ELF-1 (cell line): Measurements from ENCODE around the gene ARMC6.
"Not testable (repeated sequence)": the region's sequence is repeated elsewhere in the genome, so short reads cannot be mapped to it uniquely, and the experiment has no call there.

ENCODE experiments used
- DNase-seq: peaks from one replicate; pipeline ENCODE4 v3.0.0-alpha.2; 2016; ENCODE audit warnings: low read depth, low spot score

Gene ARMC6

DNA sequence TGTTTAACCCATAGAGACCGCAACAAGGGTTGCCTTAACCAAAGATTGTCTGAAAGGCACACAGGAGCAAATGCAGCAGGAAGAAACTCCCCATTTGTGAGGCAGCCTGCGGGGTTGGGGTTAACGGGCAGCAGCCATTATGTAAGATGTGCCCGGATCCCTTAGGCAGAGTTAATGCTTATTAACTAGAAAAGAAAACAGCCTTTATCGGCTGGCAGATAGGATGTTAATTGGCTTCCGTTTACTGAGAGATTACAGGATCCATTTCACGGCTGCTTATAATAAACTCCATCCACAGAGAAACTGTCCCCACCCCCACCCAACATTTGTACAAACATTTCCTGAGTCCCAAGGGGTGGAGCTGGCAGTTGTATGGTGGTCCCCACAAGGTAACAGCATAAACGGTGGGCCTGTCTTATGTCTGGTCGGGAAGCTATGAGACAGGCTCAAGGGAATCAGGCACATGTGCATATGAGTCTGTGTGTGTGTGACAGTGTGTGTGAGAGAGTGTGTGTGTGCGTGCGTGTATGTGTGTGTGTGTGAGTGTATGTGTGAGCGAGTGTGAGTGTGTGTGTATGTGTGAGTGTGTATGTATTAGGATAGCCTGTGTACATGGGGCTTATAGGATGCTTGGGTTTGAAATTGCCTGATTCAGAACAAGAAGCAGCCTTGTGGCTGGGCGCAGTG lies 40.9 kb downstream of the ARMC6 start:
- no peak for DNase-seq

GRCh38 chr19:19075126-19075525 lies 41.7 kb downstream of the ARMC6 start:
- no peak for DNase-seq

DNA sequence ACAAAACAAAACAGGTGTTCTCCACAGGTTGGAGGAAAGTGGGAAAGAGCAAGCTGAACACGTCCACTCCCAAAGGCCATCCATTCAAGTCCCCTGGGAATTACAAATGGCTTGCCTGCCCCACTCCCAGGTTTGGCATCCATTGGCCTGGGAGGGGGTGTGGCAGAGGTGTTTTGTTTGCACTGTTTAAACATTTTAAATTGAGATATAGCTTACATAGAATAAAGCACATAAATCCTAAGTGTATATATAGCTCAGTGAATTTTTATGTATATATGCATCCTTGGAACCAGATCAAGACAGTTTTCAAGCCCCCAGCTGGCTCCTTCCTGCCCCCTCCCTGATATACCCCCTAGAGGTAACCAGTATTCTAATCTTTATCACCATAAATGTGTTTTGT lies 43.1 kb downstream of the ARMC6 start:
- no peak for DNase-seq

- no peak for DNase-seq
These were observed 43.7 kb downstream of the ARMC6 start for GRCh38 chr19:19077103-19077502.

DNA sequence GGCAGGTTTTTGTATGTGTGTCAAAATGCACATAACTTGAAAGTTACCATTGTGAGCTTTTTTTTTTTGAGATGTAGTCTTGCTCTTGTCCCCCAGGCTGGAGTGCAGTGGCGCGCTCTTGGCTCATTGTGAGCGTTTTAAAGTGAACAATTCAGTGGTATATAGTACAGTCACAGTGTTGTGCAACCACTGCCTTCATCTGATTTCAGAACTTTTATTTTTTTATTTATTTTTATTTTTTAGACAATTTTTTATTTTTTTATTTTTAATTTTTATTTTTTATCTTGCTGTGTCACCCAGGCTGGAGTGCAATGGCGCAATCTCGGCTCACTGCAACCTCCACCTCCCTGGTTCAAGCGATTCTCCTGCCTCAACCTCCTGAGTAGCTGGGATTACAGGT lies 45.4 kb downstream of the ARMC6 start:
- DNase-seq: no peak

DNA sequence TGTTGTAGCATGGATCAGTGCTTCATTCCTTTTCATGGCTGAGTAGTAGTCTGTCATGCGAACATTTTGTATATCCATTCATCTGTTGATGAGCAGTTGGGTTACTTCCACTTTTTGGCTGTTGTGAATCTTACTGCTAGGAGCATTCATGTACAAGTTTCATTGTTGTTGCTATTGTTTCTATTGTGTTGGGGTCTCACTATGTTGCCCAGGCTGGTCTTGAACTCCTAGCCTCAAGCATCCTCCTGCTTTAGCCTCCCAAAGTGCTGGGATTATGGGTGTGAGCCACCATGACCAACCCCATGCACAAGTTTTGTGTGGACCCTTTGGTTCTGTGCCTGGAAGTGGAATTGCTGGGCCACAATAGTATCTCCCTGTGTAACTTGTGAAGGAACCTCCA lies 46.2 kb downstream of the ARMC6 start:
- DNase-seq: no peak

- peak; percentile 45 for DNase-seq
These were observed 48.3 kb downstream of the ARMC6 start for GRCh38 chr19:19081642-19082151.

DNA sequence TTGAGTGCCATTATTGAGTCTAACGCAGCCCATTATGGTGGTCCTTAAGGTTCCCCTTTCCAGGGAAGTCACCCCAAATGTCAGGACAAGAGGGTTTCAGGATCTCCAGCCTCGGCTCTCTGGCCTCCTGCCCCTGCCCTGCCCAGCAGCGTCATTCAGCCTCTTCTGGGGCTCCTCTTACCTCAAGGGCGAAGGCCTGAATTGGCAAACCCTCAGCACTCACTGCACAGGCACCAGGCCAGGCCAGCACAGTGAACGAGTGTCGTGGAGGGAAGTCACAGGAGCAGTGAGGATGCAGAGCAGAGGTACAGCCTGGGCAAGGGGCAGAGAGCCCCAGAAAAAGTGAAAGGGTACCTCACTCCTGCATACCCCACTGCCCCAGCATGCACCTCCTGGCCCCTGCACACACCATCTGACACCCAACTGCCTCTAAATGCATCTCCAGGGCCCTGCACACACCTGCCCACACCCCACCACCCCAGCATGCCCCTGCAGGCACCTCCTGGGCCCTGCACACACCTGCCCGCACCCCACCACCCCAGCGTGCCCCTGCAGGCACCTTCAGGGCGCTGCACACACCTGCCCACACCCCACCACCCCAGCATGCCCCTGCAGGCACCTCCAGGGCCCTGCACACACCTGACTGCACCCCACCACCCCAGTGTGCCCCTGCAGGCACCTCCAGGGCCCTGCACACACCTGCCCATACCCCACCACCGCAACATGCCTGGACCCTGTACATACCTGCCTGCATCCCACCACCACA lies 50.2 kb downstream of the ARMC6 start:
- DNase-seq: no peak

GRCh38 chr19:19087676-19088075 lies 54.3 kb downstream of the ARMC6 start:
- DNase-seq: peak; percentile 17

- no peak for DNase-seq
These were observed 61.1 kb downstream of the ARMC6 start for GRCh38 chr19:19094513-19094912.

GRCh38 chr19:19095691-19096090 lies 62.3 kb downstream of the ARMC6 start:
- DNase-seq: no peak

DNA sequence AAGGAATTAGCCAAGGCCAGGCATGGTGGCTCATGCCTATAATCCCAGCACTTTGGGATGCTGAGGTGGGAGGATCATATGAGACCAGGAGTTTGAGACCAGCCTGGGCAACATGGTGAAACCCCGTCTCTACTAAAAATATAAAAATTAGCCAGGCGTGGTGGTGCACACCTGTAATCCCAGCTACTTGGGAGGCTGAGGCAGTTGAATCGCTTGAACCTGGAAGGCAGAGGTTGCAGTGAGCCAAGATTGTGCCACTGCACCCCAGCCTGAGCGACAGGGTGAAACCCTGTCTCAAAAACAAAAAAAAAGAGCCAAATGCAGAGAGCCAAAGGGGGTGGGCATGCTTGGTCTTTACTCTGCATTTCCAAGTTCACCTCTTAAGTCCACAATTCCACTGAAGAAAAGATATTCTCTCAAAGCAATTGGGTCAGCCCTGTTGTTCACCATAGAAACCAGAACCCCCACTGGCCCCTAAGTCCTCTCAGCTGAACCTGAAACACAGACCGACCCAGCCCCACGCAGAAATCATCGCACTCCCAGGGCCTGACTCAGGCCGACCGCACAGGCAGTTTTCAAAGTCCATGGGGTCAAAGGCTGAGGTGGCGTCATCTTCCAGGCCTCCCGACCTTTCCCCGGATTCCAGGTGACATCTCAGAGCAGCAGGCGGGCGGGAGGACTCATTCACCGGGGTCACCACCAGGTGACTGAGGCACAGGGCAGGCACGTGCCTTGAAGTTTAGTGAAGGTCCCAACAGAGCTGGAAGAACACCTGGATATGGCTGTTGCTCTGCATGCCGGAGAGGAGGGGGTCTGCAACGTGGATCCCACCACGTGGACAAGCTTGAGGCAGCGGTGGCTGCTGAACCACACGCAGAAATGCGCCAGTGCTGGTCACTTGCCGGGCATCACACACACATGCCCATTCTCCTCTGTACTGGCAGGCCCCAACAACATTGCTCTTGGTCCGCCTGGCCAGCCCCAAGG lies 63.5 kb downstream of the ARMC6 start:
- no peak for DNase-seq

DNA sequence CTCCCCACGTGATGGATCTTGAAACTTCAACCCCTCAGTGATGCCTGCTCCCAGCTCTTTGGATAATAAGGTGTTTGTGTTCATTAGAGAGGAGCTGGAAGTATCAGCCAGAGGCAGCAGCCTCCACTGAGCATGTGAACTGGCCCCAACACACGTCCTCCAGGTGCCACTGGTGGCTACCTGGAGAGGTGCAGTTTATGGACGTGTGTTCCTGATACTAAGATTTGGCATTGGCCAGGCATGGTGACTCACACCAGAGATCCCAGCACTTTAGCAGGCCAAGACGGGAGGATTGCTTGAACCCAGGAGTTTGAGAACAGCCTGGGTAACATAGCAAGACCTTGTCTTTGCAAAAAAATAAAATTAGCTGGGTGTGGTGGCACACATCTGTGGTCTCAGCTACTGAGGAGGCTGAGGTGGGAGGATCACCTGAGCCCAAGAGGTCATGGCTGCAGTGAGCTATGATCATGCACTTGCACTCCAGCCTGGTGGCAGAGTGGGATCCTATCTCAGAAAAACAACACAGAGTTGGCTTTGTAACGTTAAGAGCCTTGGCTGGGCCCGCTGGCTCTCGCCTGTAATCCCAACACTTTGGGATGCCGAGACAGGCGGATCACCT lies 64.8 kb downstream of the ARMC6 start:
- no peak for DNase-seq

- no peak for DNase-seq
These were observed 65.6 kb downstream of the ARMC6 start for GRCh38 chr19:19098703-19099632.

DNA sequence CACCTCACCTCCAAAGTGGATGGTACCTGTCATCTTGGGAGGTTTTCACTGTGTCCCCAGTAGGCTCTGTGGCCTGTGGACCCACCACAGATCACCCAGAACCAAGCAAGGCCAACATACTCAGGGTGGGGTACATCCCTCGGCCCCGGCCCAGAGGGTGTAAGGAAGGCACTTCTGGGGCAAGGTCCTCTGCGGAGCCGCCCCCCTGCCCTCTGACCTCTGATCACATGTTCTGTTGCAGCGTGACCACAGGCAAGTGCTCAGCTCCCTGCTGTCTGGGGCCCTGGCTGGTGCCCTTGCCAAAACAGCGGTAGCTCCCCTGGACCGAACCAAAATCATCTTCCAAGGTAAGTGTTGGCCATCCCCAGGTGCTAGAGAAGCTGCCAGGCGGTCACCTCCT lies 68.1 kb downstream of the ARMC6 start:
- no peak for DNase-seq

DNA sequence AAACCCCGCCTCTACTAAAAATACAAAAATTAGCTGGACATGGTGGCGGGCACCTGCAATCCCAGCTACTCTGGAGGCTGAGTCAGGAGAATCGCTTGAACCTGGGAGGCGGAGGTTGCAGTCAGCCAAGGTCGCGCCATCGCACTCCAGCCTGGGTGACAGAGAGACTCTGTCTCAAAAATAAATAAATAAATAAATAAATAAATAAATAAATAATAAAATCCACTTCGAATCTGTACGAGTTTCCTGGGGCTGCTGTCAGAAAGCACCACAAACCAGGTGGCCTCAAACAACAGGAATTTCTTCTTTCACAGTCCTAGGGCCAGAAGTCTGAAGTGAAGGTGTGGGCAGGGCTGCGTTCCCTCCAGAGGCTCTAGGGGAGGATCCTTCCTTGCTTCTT lies 69.2 kb downstream of the ARMC6 start:
- not testable (repeated sequence) for DNase-seq

GRCh38 chr19:19103167-19103566 lies 69.8 kb downstream of the ARMC6 start:
- DNase-seq: no peak

DNA sequence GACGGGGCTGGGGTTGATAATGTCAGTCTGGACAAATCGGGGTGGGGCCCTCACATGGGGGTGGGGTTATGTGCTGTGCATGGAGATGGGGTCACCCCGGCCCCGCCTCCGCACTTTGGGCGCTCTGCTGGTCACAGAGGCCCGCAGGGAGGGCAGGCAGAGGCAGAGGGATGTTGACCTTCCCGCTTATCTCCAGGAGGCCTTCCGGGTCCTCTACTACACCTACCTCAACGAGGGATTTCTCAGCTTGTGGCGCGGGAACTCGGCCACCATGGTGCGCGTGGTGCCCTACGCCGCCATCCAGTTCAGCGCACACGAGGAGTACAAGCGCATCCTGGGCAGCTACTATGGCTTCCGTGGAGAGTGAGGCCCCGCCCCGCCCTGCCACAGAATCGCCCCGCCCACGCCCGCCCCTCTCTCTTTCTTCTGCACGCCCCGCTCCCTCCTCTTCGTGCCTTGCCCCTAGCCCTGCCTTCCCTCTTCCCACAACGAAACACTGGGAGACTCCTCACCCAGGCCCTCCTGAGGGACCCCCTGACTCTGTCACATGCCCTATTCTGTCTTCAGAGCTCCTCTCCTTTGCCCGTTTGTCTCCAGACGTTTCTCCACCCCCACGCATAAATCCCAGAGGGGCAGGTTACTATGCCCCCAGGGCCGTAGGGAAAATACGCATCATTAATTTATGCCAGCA lies 72.1 kb downstream of the ARMC6 start:
- DNase-seq: no peak

- DNase-seq: peak; percentile 81
These were observed 72.7 kb downstream of the ARMC6 start for GRCh38 chr19:19106056-19106551.

DNA sequence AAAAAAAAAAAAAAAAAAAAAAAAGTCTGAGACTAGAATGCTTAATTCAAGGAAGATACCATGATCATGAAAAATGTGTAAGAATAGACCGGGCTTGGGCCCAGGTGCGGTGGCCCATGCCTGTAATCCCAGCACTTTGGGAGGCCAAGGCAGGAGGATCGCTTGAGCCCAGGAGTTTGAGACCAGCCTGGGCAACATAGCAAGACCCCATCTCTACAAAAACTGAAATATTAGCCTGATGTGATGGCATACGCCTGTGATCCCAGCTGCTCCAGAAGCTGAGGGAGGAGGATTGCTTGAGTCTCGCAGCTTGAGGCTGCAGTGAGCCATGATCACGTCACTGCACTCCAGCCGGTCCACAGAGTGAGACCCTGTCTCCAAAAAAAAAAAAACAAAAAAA lies 73.5 kb downstream of the ARMC6 start:
- DNase-seq: not testable (repeated sequence)
